Nucleus accumbens (tissue), 56 donors: Measurements from ENCODE around the gene RAPGEF4.

Experiments
- DNase-seq, 56 donors: peaks; one replicate each; lab custom pipeline; 2025; lab: John Stamatoyannopoulos, UW

Gene RAPGEF4

DNA sequence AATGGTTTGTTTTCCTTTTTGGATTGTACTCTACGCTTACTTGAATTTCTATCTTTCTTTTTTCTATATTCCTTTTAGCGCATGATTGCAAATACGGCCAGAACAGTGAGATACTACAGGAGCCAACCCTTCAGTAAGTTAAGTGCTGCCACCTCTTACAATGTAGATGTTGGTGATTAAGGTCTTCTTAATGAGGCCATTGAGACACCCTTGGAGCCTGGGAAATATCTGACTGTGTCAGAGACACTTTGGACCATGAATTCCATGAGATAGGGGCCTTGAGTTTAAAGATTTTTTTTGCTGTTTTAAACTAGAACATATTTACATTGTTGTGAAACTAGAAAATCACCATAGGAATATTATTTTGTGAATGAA is 312.9 kb downstream of the RAPGEF4 start:
- DNase-seq = no peak

DNA sequence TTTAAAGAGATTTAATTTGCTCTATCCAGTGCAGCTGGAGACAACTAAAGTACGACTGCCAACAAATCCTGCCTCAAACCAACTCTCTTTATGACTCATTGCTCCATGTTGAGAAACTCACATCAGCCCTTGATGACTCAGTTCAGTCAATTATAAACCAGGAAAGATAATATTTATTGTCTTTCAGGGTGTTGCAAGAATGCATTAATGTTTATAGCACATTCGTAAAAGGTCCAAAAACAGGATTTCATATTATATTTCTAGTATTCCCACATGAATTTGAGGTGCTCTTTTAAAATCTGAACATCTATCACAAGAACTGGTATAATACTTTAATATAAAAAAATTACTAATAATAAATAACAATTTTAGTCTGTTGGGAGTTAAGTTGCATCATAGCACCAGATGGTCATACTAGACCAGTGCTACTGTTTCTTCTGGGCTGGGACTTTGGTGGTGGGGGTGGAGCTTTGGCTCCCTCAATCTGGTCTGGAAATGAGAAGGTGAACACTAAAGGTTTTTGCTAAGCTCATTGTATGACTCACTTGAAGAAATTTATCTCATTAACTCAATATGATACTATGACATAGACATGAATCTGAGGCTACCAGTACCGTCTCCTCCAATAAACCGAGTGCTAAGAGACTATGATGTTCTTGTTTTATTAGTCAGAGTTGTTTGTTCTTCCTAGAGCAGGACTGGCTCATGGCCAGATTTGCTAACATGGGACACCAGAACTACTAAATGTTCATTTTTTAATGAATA is 313.4 kb downstream of the RAPGEF4 start:
- peak in 1 of 56 donors; percentile 31 for DNase-seq

DNA sequence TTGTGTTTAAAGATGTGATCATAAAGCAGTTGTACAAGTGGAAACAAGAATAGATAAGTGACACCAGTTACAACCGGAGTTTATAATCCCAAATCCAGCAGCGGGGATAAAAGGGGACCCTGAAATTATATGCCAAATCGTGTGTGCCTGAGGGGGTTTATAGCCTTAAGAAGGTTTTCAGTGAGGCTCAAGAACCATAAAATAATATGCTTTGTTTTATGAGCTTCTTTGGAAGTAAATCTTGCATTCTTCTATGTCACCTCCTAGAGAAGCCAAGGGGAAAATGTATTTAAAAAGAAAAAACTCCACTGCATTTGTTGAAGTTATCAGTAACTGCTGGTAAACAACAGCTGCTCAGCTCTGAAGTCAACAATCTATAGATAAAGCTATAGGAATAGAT is 314.2 kb downstream of the RAPGEF4 start:
- no peak for DNase-seq

DNA sequence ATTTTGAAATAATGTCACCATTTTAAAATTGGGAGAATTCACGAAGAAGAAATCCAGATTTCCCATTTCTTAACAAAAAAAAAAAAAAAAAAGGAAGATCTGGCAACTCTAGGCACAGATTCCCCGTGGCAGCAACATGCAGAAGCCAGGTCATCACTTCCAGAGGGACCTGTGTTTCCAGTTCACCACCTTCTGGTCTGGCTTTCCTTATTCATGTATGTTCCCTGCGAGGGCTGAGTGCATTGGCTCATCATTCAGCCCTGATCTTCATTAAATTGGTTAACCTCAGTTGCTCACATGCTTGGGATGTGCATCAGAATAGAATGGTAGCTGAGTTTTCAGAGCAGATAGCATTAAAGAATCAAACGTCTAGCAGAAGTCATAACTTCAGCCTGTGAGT is 315.0 kb downstream of the RAPGEF4 start:
- no peak for DNase-seq

DNA sequence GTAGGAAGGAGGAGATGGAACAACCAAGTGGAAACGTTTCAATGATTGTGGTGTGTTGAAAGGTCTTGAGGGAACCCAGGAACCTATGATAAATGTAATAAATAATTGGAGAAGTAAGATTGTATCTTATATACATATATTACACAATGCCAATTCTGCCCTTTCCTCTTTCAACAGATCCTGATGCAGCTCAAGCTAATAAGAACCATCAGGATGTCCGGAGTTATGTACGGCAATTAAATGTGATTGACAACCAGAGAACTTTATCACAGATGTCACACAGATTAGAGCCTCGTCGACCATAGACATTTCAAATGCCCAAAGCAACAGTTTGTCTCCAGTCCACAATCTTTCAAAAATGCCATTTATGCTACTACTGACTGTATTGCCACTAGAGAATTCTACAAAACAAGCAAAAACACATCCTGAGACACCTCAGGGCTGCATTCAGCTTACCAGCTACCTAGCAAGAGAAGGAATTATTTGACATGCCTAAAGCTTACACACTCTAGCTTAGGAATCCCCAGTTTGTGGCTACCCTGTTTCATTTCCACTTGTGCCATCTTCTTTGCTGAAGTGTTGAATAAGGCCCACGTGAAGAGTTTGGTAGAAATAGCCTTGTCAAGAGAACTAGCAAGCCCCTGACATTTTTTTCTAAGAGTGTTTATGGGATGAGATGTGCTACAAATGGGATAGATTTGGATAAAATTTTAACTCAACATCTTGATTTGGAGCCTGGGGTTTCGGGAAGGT is 316.0 kb downstream of the RAPGEF4 start:
- DNase-seq = no peak

DNA sequence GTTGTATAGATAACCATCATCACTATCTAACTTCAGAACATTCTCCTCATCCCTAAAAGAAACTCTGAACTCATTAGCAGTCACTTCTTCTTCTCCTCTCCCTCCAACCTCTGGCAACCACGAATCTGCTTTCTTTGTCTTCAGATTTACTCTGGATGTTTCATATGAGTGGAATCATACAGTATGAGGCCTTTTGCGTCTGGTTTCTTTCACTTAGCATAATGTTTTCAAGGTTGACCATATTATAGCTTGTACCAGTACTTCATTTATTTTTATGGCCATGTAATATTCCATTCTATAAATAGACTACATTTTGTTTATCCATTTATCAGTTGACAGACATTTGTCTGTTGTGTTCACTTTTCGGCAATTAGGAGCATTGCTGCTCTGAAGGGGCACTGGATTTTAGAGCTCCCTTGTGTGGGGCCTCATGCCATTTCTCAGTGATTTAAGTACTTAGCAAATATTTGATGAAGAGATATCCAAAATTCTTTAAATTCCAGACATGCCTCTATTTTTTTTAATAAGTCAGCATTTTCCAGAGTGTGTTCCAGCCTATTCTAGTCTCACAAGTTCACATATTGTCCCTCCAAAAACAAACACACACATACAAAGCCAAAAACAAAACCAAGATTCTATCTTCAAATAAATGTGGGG is 317.5 kb downstream of the RAPGEF4 start:
- DNase-seq = no peak

DNA sequence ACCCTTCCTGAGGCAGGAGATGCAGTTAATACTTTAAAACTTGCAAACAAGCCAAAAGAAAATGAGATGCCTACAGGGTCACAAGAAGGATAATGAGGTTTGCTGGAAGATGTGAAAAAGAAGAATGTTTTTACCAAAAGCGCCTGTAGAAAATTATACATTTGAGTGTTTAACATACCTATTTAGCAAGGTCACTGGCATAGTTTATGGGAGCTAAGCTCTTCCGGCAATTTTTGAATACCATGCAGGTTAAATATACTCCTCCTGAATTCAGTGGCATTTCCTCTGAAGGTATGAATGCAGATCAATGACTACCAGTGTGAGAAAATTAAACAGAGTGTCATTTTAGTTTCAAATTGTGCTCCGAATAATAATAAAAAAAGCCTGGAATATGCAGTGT is 318.8 kb downstream of the RAPGEF4 start:
- DNase-seq = no peak

DNA sequence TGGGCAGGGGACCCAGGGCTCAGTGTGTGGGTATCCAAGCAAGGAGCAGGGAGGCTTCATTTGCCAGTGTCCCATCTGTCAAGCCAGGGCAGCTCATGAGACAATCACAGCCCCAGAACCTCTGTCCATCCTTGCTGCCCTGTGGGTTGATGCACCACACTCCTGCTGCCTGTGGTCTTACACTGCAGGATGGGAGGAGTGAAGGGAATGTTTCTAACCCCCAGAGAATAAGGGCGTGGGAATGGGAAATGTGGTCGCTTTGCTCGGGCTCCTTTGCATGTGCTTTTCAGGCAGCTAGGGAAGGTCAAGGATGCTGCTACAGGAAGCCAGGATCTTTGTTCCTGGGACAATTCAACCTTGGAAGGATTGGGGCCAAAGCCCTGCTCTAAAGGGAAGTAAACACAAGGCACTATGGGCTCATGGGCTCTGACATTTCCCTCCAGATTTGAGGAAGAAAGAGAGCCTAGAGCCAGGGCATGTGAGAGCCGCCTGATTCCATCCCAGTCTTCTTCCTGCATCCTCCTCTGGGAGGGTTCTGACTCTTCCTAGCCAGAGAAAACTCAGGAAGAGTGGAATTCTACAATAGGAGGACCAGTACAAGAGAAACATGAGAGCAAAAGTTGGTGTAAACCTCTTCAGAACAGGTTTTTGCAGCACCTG is 321.2 kb downstream of the RAPGEF4 start:
- peak in 1 of 56 donors; percentile 0 for DNase-seq

DNA sequence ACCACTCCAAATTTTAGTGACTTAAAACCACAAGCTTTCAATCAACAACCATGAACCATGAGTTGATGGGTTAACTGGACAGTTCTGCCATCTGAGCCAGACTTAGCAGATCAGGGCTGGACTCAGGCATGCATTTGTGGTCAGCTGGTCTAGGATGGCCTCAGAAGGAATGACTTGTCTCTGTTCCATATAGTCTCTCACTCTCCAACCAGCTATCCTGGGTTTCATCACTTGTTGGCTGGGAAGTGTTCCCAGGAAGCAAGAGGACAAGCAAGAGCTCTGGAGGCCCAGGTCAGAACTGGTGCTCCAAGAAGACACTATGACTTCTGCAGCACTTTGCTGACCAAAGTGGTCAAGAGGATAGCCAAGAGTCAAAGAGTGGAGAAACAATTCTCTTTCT is 322.5 kb downstream of the RAPGEF4 start:
- DNase-seq = no peak

DNA sequence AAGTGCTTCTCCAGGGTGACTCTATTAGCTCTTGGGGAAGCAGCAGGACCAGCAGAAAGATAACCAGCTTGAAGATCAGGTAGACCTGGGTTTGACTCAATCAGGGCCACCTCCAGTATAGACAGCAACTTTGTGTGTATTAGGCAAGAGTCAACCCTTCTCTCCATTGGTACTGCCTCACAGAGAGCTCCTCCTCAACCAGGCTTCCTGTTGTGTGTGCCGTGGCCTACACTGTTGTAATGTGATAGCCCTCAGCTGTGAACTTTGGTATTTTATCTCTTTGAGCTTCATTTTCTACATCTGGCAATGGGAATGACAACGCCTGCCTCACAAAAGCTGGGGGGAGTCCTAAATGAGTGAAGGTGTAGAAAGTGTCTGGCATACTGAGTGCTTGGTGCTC is 323.0 kb downstream of the RAPGEF4 start:
- DNase-seq = no peak

DNA sequence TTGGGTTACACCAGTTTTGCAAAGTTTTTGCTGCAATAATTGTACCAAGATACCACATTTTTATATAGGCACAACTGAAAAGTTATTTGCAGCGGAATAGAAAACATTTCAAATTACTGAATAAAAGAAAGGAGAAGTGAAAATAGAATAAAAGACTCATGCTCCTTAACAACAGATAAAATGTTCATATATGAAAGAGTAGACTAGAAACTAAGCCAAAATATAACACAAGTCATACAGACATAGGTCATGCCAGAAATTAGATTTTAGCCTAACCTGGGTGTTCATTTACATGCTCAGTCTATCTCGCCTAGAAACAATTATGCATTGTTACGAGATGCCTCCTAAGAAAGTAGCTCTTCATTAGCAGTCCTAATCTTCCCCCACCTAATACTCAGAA is 323.6 kb downstream of the RAPGEF4 start:
- no peak for DNase-seq

DNA sequence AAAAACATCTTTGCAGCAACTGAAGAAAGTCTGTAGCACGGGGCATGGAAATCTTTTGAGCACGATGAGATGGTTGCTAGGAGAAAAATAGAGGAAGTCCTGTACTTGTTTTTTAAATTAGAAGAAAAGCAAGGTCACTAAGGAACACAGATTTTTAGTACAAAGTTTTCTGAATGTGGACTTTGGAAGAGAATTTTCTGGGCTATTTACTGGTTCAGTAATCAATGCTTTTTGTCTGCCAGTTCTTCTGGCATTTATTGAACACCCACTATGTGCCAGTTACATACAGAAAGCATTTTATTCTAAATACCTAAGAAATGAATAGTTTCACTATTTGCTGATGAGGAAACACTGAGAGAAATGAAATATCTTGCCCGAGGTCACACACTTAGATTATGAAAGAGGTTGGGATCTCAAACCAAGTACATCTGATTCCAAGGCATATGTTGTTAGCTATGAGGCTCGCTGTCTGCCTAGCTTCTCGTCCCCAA is 324.4 kb downstream of the RAPGEF4 start:
- DNase-seq = no peak

DNA sequence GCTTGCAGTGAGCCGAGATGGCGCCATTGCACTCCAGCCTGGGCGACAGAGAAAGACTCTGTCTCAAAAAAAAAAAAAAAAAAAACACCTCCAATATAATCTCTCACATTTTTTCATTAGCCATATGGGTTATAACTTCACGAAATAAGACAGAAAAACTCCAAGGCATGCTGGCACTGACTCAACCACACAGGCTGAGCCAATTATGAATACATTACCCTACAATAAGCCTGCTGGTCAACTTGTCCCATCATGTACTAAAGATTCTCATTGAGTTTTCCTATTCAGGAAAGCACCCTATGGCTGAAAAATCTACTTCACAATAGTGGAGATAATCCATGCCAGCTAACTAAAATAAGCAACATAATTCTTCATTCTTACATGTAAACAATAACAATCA is 327.2 kb downstream of the RAPGEF4 start:
- no peak for DNase-seq

DNA sequence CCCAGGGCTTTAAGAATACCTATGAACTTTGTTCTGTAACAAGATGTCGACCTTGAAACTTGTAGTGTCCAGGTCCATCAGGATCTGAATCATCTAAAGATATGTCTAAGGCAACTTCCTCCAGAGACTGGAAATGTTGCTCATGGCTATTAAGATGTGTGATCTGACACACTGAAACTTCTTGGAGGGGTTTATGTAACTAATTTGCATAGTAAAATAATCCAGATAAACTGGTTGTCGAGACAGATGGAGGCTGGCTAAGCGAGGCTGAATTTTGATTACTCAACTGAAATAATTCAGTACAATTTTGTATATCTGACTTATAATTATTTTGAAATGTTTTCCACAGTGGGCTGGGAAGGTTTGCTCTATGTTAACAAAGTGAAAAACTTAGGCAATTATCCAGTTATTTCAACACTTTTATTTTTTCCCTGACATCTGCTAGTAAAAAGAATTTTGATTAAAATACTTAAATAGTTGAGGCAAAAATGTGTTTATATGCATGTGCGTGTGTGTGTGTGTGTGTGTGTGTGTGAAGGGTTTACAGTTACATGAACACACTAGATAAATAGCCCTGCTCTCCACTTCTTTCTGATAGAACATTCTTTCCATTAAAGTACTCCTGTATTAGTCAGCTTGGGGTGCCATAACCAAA is 328.6 kb downstream of the RAPGEF4 start:
- DNase-seq = no peak

DNA sequence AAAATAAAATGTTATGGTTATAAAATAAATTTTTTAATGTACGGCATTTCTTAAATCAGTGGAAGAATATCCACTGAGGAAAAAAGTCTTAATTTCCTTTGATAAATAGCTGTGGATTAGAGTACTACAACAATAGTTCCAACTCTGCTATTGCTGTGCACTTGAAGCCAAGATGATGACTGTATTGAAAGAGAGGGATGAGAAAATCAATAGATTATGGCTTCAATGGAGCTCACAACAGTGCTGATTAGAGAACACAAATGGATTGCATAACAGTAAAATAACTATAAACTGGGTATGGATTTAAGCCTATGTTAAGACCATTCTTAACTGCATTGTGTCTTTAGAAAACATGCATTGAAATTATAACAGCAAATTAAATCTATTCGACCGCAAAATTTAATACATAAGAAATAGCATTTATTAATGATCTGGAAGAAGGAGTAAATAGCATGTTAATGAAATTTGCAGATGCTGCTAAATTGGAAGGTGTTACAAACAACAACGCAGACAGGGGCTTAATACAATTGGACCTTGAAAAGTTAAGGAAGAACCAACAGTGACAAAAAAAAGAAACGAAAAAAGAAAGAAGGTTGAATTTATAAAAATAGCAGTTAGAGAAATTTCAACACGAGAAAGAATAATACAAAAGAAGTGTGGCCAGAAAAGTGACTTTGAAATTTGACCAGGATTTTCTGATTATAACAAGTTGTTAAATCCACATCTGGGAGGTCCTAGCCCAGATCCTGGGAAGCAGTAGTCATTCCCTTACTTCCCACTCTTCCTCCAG is 331.4 kb downstream of the RAPGEF4 start:
- no peak for DNase-seq

DNA sequence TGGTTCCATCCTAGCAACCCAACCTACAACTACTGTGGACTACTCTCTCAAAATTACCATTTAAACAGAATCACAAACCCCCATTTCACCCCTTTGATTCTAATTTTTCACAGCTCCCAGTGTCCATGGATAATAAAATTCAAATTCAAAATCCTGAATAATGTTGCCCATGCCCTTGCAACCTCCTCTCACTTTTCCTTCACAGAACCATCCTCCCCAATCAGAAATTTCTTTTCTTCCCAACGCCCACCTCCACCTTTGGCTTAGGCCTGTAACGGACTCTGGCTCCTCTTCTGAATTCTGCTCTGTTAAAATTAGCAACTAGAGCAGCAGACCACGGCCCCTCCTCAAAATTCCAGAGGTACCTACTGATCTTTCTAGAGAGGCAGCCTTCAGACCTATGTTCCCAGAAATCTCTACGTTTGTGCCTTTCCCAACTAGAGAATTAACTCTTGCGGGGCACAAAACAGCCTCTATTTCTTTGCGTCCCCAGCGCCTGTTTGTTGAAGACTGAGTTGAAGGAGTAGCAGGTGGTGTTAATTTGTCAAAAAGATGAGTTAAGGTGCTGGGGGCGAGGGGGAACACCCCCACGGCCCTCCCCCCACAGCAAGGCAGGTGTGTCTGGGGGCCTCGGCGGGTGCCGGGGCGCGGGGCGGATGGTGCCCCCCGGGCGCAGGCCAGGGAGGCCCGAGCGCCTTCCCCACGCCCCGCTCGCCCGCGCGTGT is 339.6 kb downstream of the RAPGEF4 start:
- peak in 2 of 56 donors; percentile 14 to 36 for DNase-seq

DNA sequence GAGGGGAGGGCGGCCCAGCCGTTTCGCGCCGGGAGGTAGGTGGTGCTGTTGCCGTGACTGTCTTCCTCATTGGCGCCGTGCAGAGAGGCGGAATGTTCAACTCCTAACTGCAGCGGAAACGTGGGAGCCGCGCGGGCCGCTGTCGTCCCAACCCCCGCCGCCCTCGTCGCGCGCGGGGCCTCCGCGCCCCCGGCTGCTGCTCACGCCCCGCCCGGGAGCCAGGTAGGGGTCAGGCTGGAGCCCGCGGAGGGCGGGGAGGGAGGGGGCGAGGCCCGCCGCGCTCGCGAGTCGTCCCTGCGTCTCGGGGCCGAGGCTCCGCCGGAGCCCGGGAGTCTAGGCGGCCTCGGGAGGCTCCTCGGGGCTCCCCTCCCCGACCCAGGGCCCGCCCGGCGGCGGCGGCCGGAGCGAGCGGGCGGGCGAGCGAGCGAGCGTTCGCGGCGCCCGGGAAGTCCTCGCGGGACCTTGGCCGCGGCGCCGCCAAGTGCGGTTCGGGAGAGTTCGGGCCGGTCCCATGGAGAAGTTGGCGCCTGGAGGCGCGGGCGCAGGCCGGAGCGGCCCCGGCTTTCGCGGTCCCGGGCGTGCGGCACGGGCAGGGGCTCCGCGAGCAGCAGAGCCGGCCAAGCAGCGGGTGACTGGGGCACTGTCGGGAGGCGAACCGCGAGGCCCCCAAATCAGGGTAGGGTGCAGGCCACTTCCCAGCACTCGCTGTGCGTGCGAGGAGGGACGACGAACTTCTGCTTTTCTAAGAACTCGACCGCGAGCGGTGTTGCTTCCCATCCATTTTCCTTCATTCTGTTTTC is 340.3 kb downstream of the RAPGEF4 start, which contains the start of gene MAP3K20:
Gene MAP3K20, plus strand, starts transcription at position 66 of the 800 bp plus-strand sequence. CDS start 15,186 bp downstream, outside the sequence.
- peak in 49 of 56 donors; percentile 2 to 77 (median 25) for DNase-seq
